Parathyroid adenoma (tissue), 2 donors: ENCODE results near the gene EREG.

Experiments
- H2AFZ ChIP-seq: fragments of 300-600 bp; sonication (generic); one replicate; pipeline ENCODE4 v1.7.0; 2017; ENCODE audit warnings: antibody characterized with exemption, mild to moderate bottlenecking
- H3K27ac ChIP-seq: fragments of 300-600 bp; sonication (generic); one replicate; pipeline ENCODE4 v1.7.0; 2017
- H3K27me3 ChIP-seq: fragments of 300-600 bp; sonication (generic); one replicate; pipeline ENCODE4 v1.7.0; 2017; ENCODE audit warnings: low read length; ENCODE audit not compliant: control insufficient read depth, insufficient read depth
- H3K36me3 ChIP-seq: fragments of 300-600 bp; sonication (generic); one replicate; pipeline ENCODE4 v1.7.0; 2017; ENCODE audit warnings: low read length; ENCODE audit not compliant: control insufficient read depth, insufficient read depth
- H3K4me1 ChIP-seq: fragments of 300-600 bp; sonication (generic); one replicate; pipeline ENCODE4 v1.7.0; 2017; ENCODE audit warnings: control low read depth
- H3K4me2 ChIP-seq: fragments of 300-600 bp; sonication (generic); one replicate; pipeline ENCODE4 v1.7.0; 2017; ENCODE audit warnings: low read length
- H3K4me3 ChIP-seq: fragments of 300-600 bp; sonication (generic); one replicate; pipeline ENCODE4 v1.7.0; 2017; ENCODE audit warnings: low read depth, low read length
- H3K79me2 ChIP-seq: fragments of 300-600 bp; sonication (generic); one replicate; pipeline ENCODE4 v1.7.0; 2017; ENCODE audit warnings: control low read depth
- H3K9ac ChIP-seq: fragments of 300-600 bp; sonication (generic); one replicate; pipeline ENCODE4 v1.7.0; 2017; ENCODE audit warnings: mild to moderate bottlenecking
- H3K9me3 ChIP-seq: fragments of 300-600 bp; sonication (generic); one replicate; pipeline ENCODE4 v1.7.0; 2017; ENCODE audit warnings: low read length; ENCODE audit not compliant: control insufficient read depth
- CTCF ChIP-seq: fragments of 300-600 bp; sonication (generic); IDR thresholded peaks from one replicate; pipeline ENCODE4 v1.7.0; 2017; ENCODE audit warnings: antibody characterized with exemption, mild to moderate bottlenecking
- donor health status: primary hyperparathyroidism.

Gene EREG

GRCh38 chr4:74357965-74358364, 7.0 kb upstream of the EREG start:
- Histone ChIP-seq H3K4me1 (no peaks in the 10 kb centered on the region), H3K9me3 (no peaks in the 10 kb centered on the region)

GRCh38 chr4:74361671-74362070, 3.3 kb upstream of the EREG start:
- no peaks in the 10 kb centered on the region for H3K79me2 ChIP-seq
- H3K9me3 ChIP-seq, result no peaks in the 10 kb centered on the region
- H3K4me3 ChIP-seq, result no peak overlapping the region
- no peaks in the 10 kb centered on the region for H3K36me3 ChIP-seq
- no peak overlapping the region for H3K27ac ChIP-seq
- no peaks in the 10 kb centered on the region for H3K4me1 ChIP-seq
- no peak overlapping the region for H2AFZ ChIP-seq
- peaks cover 6% of the 10 kb centered on the region for H3K27me3 ChIP-seq
- no peak overlapping the region for H3K4me2 ChIP-seq
- TF ChIP-seq CTCF, result no peak
- H3K9ac ChIP-seq, result no peak overlapping the region

More at GRCh38 chr4:74357965-74358364, 7.0 kb upstream of the EREG start:
- no peak overlapping the region for H3K4me3 ChIP-seq
- no peak overlapping the region for H3K27ac ChIP-seq
- H3K4me2 ChIP-seq, result no peak overlapping the region
- TF ChIP-seq CTCF, result no peak
- no peaks in the 10 kb centered on the region for H3K79me2 ChIP-seq
- H3K9ac ChIP-seq, result no peak overlapping the region
- H3K36me3 ChIP-seq, result no peaks in the 10 kb centered on the region
- H2AFZ ChIP-seq, result no peak overlapping the region
- no peaks in the 10 kb centered on the region for H3K27me3 ChIP-seq

- Histone ChIP-seq H3K9ac (no peak overlapping the region), H2AFZ (no peak overlapping the region), H3K4me3 (no peak overlapping the region), H3K36me3 (no peaks in the 10 kb centered on the region), H3K4me1 (no peaks in the 10 kb centered on the region), H3K9me3 (no peaks in the 10 kb centered on the region), H3K27ac (no peak overlapping the region), H3K27me3 (peaks cover 6% of the 10 kb centered on the region), H3K79me2 (no peaks in the 10 kb centered on the region), H3K4me2 (no peak overlapping the region)
- no peak for TF ChIP-seq CTCF
Observed at GRCh38 chr4:74362347-74362746, 2.6 kb upstream of the EREG start.

- no peak overlapping the region for H3K27ac ChIP-seq
- no peak overlapping the region for H2AFZ ChIP-seq
- H3K36me3 ChIP-seq, result no peaks in the 10 kb centered on the region
- peaks cover 6% of the 10 kb centered on the region for H3K27me3 ChIP-seq
- H3K9ac ChIP-seq, result no peak overlapping the region
- H3K9me3 ChIP-seq, result no peaks in the 10 kb centered on the region
- H3K4me1 ChIP-seq, result no peaks in the 10 kb centered on the region
- H3K4me3 ChIP-seq, result no peak overlapping the region
- H3K79me2 ChIP-seq, result no peaks in the 10 kb centered on the region
- no peak overlapping the region for H3K4me2 ChIP-seq
- TF ChIP-seq CTCF, result no peak
Observed at GRCh38 chr4:74364256-74364651, 691 bp upstream of the EREG start.

GRCh38 chr4:74365761-74366160, 816 bp downstream of the EREG start:
- Histone ChIP-seq H3K9ac (no peak overlapping the region), H3K4me3 (no peak overlapping the region), H3K9me3 (no peaks in the 10 kb centered on the region), H3K27ac (no peak overlapping the region), H3K4me2 (peak overlapping the region; percentile 57), H3K4me1 (no peaks in the 10 kb centered on the region), H3K36me3 (no peaks in the 10 kb centered on the region), H3K27me3 (peaks cover 6% of the 10 kb centered on the region), H3K79me2 (no peaks in the 10 kb centered on the region), H2AFZ (no peak overlapping the region)
- TF ChIP-seq CTCF, result no peak
